HEK293 (cell line): ENCODE data around the gene NOLC1.

ENCODE experiments used
- CTCF ChIA-PET: fragments of 350-600 bp; formaldehyde crosslinking; extraction: SDS; loops from one replicate; lab custom pipeline; 2021; ENCODE audit warnings: antibody characterized with exemption; lab: Yijun Ruan, JAX
- POLR2A ChIA-PET: fragments of 300-600 bp; formaldehyde crosslinking; extraction: SDS; loops from one replicate; lab custom pipeline; 2020; ENCODE audit warnings: antibody characterized with exemption, inconsistent platforms; lab: Yijun Ruan, JAX
- H3K27ac ChIP-seq: fragments of 200-500 bp; sonication (Bioruptor generic); 2 replicates; pipeline ENCODE4 v1.5.1; 2014; ENCODE audit warnings: low read depth, low read length, control low read depth, inconsistent platforms; ENCODE audit errors: extremely low read depth
- H3K36me3 ChIP-seq, 2 experiments: fragments of 200-500 bp in 1 of 2; sonication (Bioruptor generic) in 1 of 2; 1 replicate in 1 of 2; 2 replicates in 1 of 2; pipeline ENCODE4 v1.5.1; 2014 to 2017; ENCODE audit warnings: inconsistent platforms in 2 of 2, low read length in 2 of 2; ENCODE audit not compliant: control insufficient read depth in 2 of 2, insufficient read depth in 1 of 2
- H3K4me1 ChIP-seq: fragments of 200-500 bp; sonication (Bioruptor generic); 2 replicates; pipeline ENCODE4 v1.5.1; 2014; ENCODE audit warnings: mild to moderate bottlenecking, low read length, inconsistent platforms; ENCODE audit not compliant: control insufficient read depth, insufficient read depth
- H3K4me3 ChIP-seq: 2 replicates; pipeline ENCODE4 v1.5.1; 2011; ENCODE audit warnings: low read depth, mild to moderate bottlenecking, control low read depth, low read length, moderate library complexity
- H3K9me3 ChIP-seq: fragments of 200-500 bp; sonication (Bioruptor generic); 2 replicates; pipeline ENCODE4 v1.5.1; 2014; ENCODE audit warnings: low read depth, low read length, inconsistent platforms; ENCODE audit not compliant: control insufficient read depth, insufficient read depth
- GLIS1 ChIP-seq: fragments of 450-650 bp; formaldehyde crosslinking; IDR thresholded peaks from 2 replicates; pipeline ENCODE4 v1.5.1; 2016; ENCODE audit warnings: missing biosample characterization, missing genetic modification characterization
- HOXC10 ChIP-seq: sonication (generic); formaldehyde crosslinking; IDR thresholded peaks from 2 replicates; pipeline ENCODE4 v1.8.1; 2023; ENCODE audit warnings: mild to moderate bottlenecking, missing genetic modification reagents
- HOXD13 ChIP-seq: sonication (generic); formaldehyde crosslinking; IDR thresholded peaks from 2 replicates; pipeline ENCODE4 v1.8.0; 2022; ENCODE audit warnings: missing genetic modification reagents, borderline replicate concordance
- KLF8 ChIP-seq: fragments of 450-650 bp; formaldehyde crosslinking; IDR thresholded peaks from 2 replicates; pipeline ENCODE4 v1.5.1; 2016; ENCODE audit warnings: missing biosample characterization, missing genetic modification characterization
- PRDM1 ChIP-seq: fragments of 450-650 bp; formaldehyde crosslinking; IDR thresholded peaks from 2 replicates; pipeline ENCODE4; 2016; ENCODE audit warnings: missing biosample characterization, missing genetic modification characterization
- RBAK ChIP-seq: fragments of 450-650 bp; formaldehyde crosslinking; IDR thresholded peaks from 2 replicates; pipeline ENCODE4 v1.5.1; 2016; ENCODE audit warnings: missing biosample characterization, missing genetic modification characterization
- ZBTB1 ChIP-seq: fragments of 450-650 bp; formaldehyde crosslinking; IDR thresholded peaks from 2 replicates; pipeline ENCODE4 v1.5.1; 2016; ENCODE audit warnings: missing biosample characterization, missing genetic modification characterization
- ZBTB20 ChIP-seq: fragments of 450-650 bp; formaldehyde crosslinking; IDR thresholded peaks from 2 replicates; pipeline ENCODE4 v1.5.1; 2016; ENCODE audit warnings: missing biosample characterization, missing genetic modification characterization
- ZBTB21 ChIP-seq: fragments of 450-650 bp; formaldehyde crosslinking; IDR thresholded peaks from 2 replicates; pipeline ENCODE4 v1.5.1; 2017; ENCODE audit warnings: missing biosample characterization, missing genetic modification characterization
- ZFP69B ChIP-seq: fragments of 450-650 bp; formaldehyde crosslinking; IDR thresholded peaks from 2 replicates; pipeline ENCODE4 v1.5.1; 2016; ENCODE audit warnings: missing biosample characterization, missing genetic modification characterization
- ZNF132 ChIP-seq: fragments of 450-650 bp; formaldehyde crosslinking; IDR thresholded peaks from 2 replicates; pipeline ENCODE4 v1.5.1; 2017; ENCODE audit warnings: missing biosample characterization, missing genetic modification characterization, borderline replicate concordance
- ZNF157 ChIP-seq: fragments of 450-650 bp; formaldehyde crosslinking; IDR thresholded peaks from 2 replicates; pipeline ENCODE4 v1.5.1; 2016; ENCODE audit warnings: missing biosample characterization, missing genetic modification characterization
- ZNF169 ChIP-seq: fragments of 450-650 bp; formaldehyde crosslinking; IDR thresholded peaks from 2 replicates; pipeline ENCODE4 v1.5.1; 2016; ENCODE audit warnings: missing biosample characterization, missing genetic modification characterization
- ZNF2 ChIP-seq: fragments of 450-650 bp; formaldehyde crosslinking; IDR thresholded peaks from 2 replicates; pipeline ENCODE4 v1.5.1; 2016; ENCODE audit warnings: missing biosample characterization, missing genetic modification characterization
- ZNF23 ChIP-seq: fragments of 450-650 bp; formaldehyde crosslinking; IDR thresholded peaks from 2 replicates; pipeline ENCODE4 v1.5.1; 2016; ENCODE audit warnings: missing biosample characterization, missing genetic modification characterization, borderline replicate concordance
- ZNF354C ChIP-seq: fragments of 450-650 bp; formaldehyde crosslinking; IDR thresholded peaks from 2 replicates; pipeline ENCODE4 v1.5.1; 2016; ENCODE audit warnings: missing biosample characterization, missing genetic modification characterization, low read depth, borderline replicate concordance
- ZNF404 ChIP-seq: fragments of 450-650 bp; formaldehyde crosslinking; IDR thresholded peaks from 2 replicates; pipeline ENCODE4 v1.5.1; 2017; ENCODE audit warnings: missing biosample characterization, missing genetic modification characterization
- ZNF510 ChIP-seq: fragments of 450-650 bp; formaldehyde crosslinking; IDR thresholded peaks from 2 replicates; pipeline ENCODE4 v1.5.1; 2018; ENCODE audit warnings: mild to moderate bottlenecking, missing genetic modification characterization, missing biosample characterization; ENCODE audit not compliant: insufficient replicate concordance
- ZNF521 ChIP-seq: fragments of 450-650 bp; formaldehyde crosslinking; IDR thresholded peaks from 2 replicates; pipeline ENCODE4 v1.5.1; 2017; ENCODE audit warnings: missing biosample characterization, mild to moderate bottlenecking, missing genetic modification characterization
- ZNF560 ChIP-seq: fragments of 450-650 bp; formaldehyde crosslinking; IDR thresholded peaks from 2 replicates; pipeline ENCODE4 v1.5.1; 2017; ENCODE audit warnings: missing biosample characterization, missing genetic modification characterization, borderline replicate concordance
- ZNF623 ChIP-seq: fragments of 450-650 bp; formaldehyde crosslinking; IDR thresholded peaks from 2 replicates; pipeline ENCODE4 v1.5.1; 2016; ENCODE audit warnings: missing biosample characterization, missing genetic modification characterization
- ZNF660 ChIP-seq: fragments of 450-650 bp; IDR thresholded peaks from 2 replicates; pipeline ENCODE4 v1.5.1; 2018; ENCODE audit warnings: missing biosample characterization, mild to moderate bottlenecking, missing genetic modification characterization
- ZNF677 ChIP-seq: fragments of 450-650 bp; IDR thresholded peaks from 2 replicates; pipeline ENCODE4 v1.5.0; 2018; ENCODE audit warnings: missing biosample characterization, mild to moderate bottlenecking, missing genetic modification characterization, moderate library complexity
- ZNF843 ChIP-seq: fragments of 450-650 bp; formaldehyde crosslinking; IDR thresholded peaks from 2 replicates; pipeline ENCODE4 v1.5.1; 2016; ENCODE audit warnings: missing biosample characterization, missing genetic modification characterization
- ZSCAN16 ChIP-seq: fragments of 450-650 bp; formaldehyde crosslinking; IDR thresholded peaks from 2 replicates; pipeline ENCODE4 v1.5.1; 2016; ENCODE audit warnings: missing biosample characterization, missing genetic modification characterization
- ZSCAN23 ChIP-seq: fragments of 450-650 bp; formaldehyde crosslinking; IDR thresholded peaks from 2 replicates; pipeline ENCODE4 v1.5.1; 2016; ENCODE audit warnings: missing biosample characterization, missing genetic modification characterization
- ZSCAN30 ChIP-seq: fragments of 450-650 bp; IDR thresholded peaks from 2 replicates; pipeline ENCODE4 v1.5.1; 2018; ENCODE audit warnings: missing biosample characterization, mild to moderate bottlenecking, missing genetic modification characterization, moderate library complexity
- TF ChIP-seq, protein P1 (sequence below): fragments of 450-650 bp; formaldehyde crosslinking; IDR thresholded peaks from 2 replicates; pipeline ENCODE4 v1.5.1; 2017; ENCODE audit warnings: missing biosample characterization, missing genetic modification characterization
- TF ChIP-seq, protein P2 (sequence below): fragments of 450-650 bp; formaldehyde crosslinking; IDR thresholded peaks from 2 replicates; pipeline ENCODE4 v1.5.1; 2016; ENCODE audit warnings: missing biosample characterization, missing genetic modification characterization
- TF ChIP-seq, protein P3 (sequence below): fragments of 450-650 bp; formaldehyde crosslinking; IDR thresholded peaks from 2 replicates; pipeline ENCODE4 v1.5.1; 2016; ENCODE audit warnings: missing biosample characterization, missing genetic modification characterization
- TF ChIP-seq, protein P4 (sequence below): fragments of 450-650 bp; formaldehyde crosslinking; IDR thresholded peaks from 2 replicates; pipeline ENCODE4 v1.5.1; 2016; ENCODE audit warnings: missing biosample characterization, missing genetic modification characterization
- TF ChIP-seq, protein P5 (sequence below): fragments of 450-650 bp; formaldehyde crosslinking; IDR thresholded peaks from 2 replicates; pipeline ENCODE4 v1.5.1; 2016; ENCODE audit warnings: missing biosample characterization, missing genetic modification characterization

Gene NOLC1

DNA sequence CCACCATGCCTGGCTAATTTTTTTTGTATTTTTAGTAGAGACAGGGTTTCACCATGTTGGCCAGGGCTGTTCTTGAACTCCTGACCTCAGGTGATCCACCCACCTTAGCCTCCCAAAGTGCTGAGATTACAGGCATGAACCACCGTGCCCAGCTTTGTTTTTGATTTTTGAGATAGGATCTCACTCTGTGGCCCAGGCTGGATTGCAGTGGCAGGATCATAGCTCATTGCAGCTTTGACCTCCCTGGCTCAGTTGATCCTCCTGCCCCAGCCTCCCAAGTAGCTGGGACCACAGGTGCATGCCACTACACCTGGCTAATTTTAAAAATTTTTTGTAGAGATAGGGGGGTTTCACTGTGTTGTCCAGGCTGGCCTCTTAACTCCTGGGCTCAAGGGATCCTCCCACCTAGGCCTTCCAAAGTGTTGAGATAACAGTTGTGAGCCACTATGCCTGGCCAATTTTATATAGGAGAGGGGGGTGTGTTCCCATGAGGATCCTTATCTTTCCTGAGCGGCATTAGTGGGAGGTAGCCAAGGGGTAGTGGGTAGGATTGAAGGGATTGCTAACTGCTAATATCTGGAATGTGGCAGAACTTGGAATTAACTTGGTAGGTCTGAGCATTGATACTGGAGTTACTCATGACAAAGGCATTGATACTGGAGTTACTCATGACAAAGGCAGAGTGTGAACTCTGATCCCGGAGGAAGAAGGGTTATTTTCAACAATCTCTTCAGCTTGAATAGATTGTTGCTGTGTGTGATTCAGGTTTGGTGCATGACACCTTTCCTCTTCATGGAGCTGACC, 1.0 kb upstream of the NOLC1 start (continued):
- TF ChIP-seq ZNF521 (tag by site-specific recombination) (no peak), PRDM1 (no peak), ZNF354C (tag by site-specific recombination) (no peak), ZNF510 (tag by site-specific recombination) (no peak), ZBTB20 (tag by site-specific recombination) (peak; percentile 32; the same call in 1 of the 2 replicates), ZBTB21 (tag by site-specific recombination) (no peak), ZSCAN23 (tag by site-specific recombination) (no peak), ZNF660 (tag by site-specific recombination) (no peak), ZNF2 (0 out of 2 replicates have a peak, but pooled peaks have one; percentile 13), ZNF677 (tag by site-specific recombination) (no peak), RBAK (no peak), ZNF623 (no peak), ZNF132 (no peak), ZNF843 (tag by site-specific recombination) (no peak), ZFP69B (tag by site-specific recombination) (no peak), ZNF560 (tag by site-specific recombination) (no peak)
- TF ChIP-seq, protein P1, sequence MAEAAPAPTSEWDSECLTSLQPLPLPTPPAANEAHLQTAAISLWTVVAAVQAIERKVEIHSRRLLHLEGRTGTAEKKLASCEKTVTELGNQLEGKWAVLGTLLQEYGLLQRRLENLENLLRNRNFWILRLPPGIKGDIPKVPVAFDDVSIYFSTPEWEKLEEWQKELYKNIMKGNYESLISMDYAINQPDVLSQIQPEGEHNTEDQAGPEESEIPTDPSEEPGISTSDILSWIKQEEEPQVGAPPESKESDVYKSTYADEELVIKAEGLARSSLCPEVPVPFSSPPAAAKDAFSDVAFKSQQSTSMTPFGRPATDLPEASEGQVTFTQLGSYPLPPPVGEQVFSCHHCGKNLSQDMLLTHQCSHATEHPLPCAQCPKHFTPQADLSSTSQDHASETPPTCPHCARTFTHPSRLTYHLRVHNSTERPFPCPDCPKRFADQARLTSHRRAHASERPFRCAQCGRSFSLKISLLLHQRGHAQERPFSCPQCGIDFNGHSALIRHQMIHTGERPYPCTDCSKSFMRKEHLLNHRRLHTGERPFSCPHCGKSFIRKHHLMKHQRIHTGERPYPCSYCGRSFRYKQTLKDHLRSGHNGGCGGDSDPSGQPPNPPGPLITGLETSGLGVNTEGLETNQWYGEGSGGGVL (tag by site-specific recombination), result peak; percentile 54
- TF ChIP-seq, protein P2, sequence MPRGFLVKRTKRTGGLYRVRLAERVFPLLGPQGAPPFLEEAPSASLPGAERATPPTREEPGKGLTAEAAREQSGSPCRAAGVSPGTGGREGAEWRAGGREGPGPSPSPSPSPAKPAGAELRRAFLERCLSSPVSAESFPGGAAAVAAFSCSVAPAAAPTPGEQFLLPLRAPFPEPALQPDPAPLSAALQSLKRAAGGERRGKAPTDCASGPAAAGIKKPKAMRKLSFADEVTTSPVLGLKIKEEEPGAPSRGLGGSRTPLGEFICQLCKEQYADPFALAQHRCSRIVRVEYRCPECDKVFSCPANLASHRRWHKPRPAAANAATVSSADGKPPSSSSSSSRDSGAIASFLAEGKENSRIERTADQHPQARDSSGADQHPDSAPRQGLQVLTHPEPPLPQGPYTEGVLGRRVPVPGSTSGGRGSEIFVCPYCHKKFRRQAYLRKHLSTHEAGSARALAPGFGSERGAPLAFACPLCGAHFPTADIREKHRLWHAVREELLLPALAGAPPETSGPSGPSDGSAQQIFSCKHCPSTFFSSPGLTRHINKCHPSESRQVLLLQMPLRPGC (tag by site-specific recombination), result no peak

DNA sequence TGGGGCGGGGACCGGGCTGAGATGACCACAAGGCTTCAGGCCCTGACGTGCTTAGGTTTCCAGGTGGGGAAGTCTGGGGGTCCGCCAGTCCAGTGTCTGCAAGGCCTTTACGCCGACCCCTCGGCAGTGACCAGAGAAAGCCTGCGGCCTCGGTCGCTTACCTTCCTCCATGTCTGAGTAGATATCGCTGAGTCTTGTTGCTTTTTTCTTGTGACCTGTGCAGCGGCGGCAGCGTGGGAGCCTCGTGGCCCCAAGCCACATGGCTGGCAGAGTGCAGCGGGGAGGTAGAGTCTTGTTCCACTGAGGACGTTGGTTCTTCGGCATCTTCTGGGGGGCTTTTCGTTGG, 329 bp downstream of the NOLC1 start:
- H3K27ac ChIP-seq, result peak overlapping the region; percentile 72
- H3K4me1 ChIP-seq, result peaks cover 2% of the 10 kb centered on the region; the same call in 1 of the 2 replicates
- no peaks in the 10 kb centered on the region for H3K9me3 ChIP-seq
- CTCF ChIA-PET, result interaction anchor here (0.7 to 5.0 kb wide), 4 partner anchors 17 to 80 kb away, joined by 4 to 31 read pairs (median 5); no protein-coding TSS in a partner anchor
- peaks cover 45 to 63% of the 10 kb centered on the region in 2 experiments for H3K36me3 ChIP-seq
- POLR2A ChIA-PET, result interaction anchor here (0.6 to 1.6 kb wide), 8 partner anchors 8 to 334 kb away, joined by 3 to 11 read pairs (median 4); partner anchors contain the start of gene PPRC1
- peak overlapping the region; percentile 74 for H3K4me3 ChIP-seq
- TF ChIP-seq ZSCAN23 (tag by site-specific recombination) (no peak), ZSCAN16 (0 out of 2 replicates have a peak, but pooled peaks have one; percentile 35), ZBTB1 (0 out of 2 replicates have a peak, but pooled peaks have one; percentile 52), ZNF2 (peak; percentile 10; the same call in 1 of the 2 replicates), ZNF404 (tag by site-specific recombination) (no peak), ZNF23 (no peak), ZNF157 (tag by site-specific recombination) (no peak), ZNF660 (tag by site-specific recombination) (no peak), HOXD13 (CRISPR knock-in tag) (0 out of 2 replicates have a peak, but pooled peaks have one; percentile 3), KLF8 (tag by site-specific recombination) (no peak), ZSCAN30 (tag by site-specific recombination) (0 out of 2 replicates have a peak, but pooled peaks have one; percentile 16), GLIS1 (tag by site-specific recombination) (no peak), HOXC10 (CRISPR knock-in tag) (no peak), ZNF169 (tag by site-specific recombination) (no peak; the same call in 1 of the 2 replicates)
- TF ChIP-seq, protein P3, sequence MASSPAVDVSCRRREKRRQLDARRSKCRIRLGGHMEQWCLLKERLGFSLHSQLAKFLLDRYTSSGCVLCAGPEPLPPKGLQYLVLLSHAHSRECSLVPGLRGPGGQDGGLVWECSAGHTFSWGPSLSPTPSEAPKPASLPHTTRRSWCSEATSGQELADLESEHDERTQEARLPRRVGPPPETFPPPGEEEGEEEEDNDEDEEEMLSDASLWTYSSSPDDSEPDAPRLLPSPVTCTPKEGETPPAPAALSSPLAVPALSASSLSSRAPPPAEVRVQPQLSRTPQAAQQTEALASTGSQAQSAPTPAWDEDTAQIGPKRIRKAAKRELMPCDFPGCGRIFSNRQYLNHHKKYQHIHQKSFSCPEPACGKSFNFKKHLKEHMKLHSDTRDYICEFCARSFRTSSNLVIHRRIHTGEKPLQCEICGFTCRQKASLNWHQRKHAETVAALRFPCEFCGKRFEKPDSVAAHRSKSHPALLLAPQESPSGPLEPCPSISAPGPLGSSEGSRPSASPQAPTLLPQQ, result no peak
- TF ChIP-seq, protein P4, sequence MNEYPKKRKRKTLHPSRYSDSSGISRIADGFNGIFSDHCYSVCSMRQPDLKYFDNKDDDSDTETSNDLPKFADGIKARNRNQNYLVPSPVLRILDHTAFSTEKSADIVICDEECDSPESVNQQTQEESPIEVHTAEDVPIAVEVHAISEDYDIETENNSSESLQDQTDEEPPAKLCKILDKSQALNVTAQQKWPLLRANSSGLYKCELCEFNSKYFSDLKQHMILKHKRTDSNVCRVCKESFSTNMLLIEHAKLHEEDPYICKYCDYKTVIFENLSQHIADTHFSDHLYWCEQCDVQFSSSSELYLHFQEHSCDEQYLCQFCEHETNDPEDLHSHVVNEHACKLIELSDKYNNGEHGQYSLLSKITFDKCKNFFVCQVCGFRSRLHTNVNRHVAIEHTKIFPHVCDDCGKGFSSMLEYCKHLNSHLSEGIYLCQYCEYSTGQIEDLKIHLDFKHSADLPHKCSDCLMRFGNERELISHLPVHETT (tag by site-specific recombination), result no peak
- TF ChIP-seq, protein P5, sequence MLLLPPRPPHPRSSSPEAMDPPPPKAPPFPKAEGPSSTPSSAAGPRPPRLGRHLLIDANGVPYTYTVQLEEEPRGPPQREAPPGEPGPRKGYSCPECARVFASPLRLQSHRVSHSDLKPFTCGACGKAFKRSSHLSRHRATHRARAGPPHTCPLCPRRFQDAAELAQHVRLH (tag by site-specific recombination), result no peak
